Activated CD8-positive, alpha-beta memory T cell treated with anti-CD3 and anti-CD28 coated beads, Interleukin-2, amount 50 U/mL, for 1 hour (primary cell): ENCODE data around the gene CDHR4.
"Not testable (repeated sequence)": the region's sequence is repeated elsewhere in the genome, so short reads cannot be mapped to it uniquely, and the experiment has no call there.

Source experiments
- DNase-seq: peaks from one replicate; pipeline ENCODE4 v3.0.0-alpha.2; 2020; ENCODE audit errors: extremely low read depth

CDHR4 gene

GRCh38 chr3:49804141-49805041 lies 4.7 kb upstream of the CDHR4 start:
- no peak for DNase-seq

- no peak for DNase-seq
Measured at GRCh38 chr3:49803465-49804140, 3.9 kb upstream of the CDHR4 start.

- DNase-seq: peak; percentile 74
Measured at GRCh38 chr3:49802719-49803464, 3.2 kb upstream of the CDHR4 start, which contains the start of gene INKA1. Gene INKA1 (plus strand): TSS chr3:49803261. CDS start chr3:49803393, 132 bp downstream.

GRCh38 chr3:49801160-49801559 lies 1.5 kb upstream of the CDHR4 start:
- DNase-seq: no peak

- DNase-seq: no peak
Measured at GRCh38 chr3:49799105-49799504, 568 bp downstream of the CDHR4 start.

GRCh38 chr3:49794926-49795905 lies 4.5 kb downstream of the CDHR4 start:
- DNase-seq: no peak

- DNase-seq: no peak
Measured at GRCh38 chr3:49794431-49794830, 5.2 kb downstream of the CDHR4 start.

GRCh38 chr3:49793486-49794085 lies 6.1 kb downstream of the CDHR4 start:
- no peak for DNase-seq

- DNase-seq: no peak
Measured at GRCh38 chr3:49792371-49793150, 7.1 kb downstream of the CDHR4 start.

GRCh38 chr3:49791571-49791970 lies 8.1 kb downstream of the CDHR4 start:
- no peak for DNase-seq

- DNase-seq: no peak
Measured at GRCh38 chr3:49790626-49791411, 8.9 kb downstream of the CDHR4 start.

GRCh38 chr3:49788056-49788455 lies 11.6 kb downstream of the CDHR4 start:
- DNase-seq: no peak

- DNase-seq: no peak
Measured at GRCh38 chr3:49787536-49787935, 12.1 kb downstream of the CDHR4 start.

- DNase-seq: no peak
Measured at GRCh38 chr3:49787182-49787464, 12.6 kb downstream of the CDHR4 start.

- peak; percentile 98 for DNase-seq
Measured at GRCh38 chr3:49786357-49787181, 13.1 kb downstream of the CDHR4 start, which contains the start of gene IP6K1. Gene IP6K1 (minus strand): TSS chr3:49786542. CDS start chr3:49748040, 38,502 bp downstream.

- no peak for DNase-seq
Measured at GRCh38 chr3:49785565-49786356, 13.9 kb downstream of the CDHR4 start.

GRCh38 chr3:49782277-49782676 lies 17.4 kb downstream of the CDHR4 start:
- not testable (repeated sequence) for DNase-seq
